HEK293T (cell line): Measurements from ENCODE around the gene ITPK1.

Experiments used
- CTCF ChIA-PET: fragments of 350-600 bp; formaldehyde crosslinking; extraction: SDS; loops from one replicate; lab custom pipeline; 2021; ENCODE audit warnings: antibody characterized with exemption, inconsistent platforms; lab: Yijun Ruan, JAX
- POLR2A ChIA-PET: fragments of 350-600 bp; formaldehyde crosslinking; extraction: SDS; loops from one replicate; lab custom pipeline; 2020; ENCODE audit warnings: antibody characterized with exemption, inconsistent platforms; lab: Yijun Ruan, JAX
- DNase-seq: peaks from one replicate; pipeline ENCODE4 v3.0.0; 2012; ENCODE audit warnings: mixed read lengths; ENCODE audit errors: extremely low spot score
- ARNT ChIP-seq: fragments of 450-650 bp; IDR thresholded peaks from 2 replicates; pipeline ENCODE4 v1.6.1; 2017; ENCODE audit warnings: mild to moderate bottlenecking
- BHLHE40 ChIP-seq: fragments of 450-650 bp; IDR thresholded peaks from 2 replicates; pipeline ENCODE4 v1.6.1; 2016; ENCODE audit warnings: mild to moderate bottlenecking, moderate library complexity, borderline replicate concordance
- CTBP1 ChIP-seq: fragments of 450-650 bp; IDR thresholded peaks from 2 replicates; pipeline ENCODE4 v1.6.1; 2016; ENCODE audit warnings: borderline replicate concordance
- ELF4 ChIP-seq: fragments of 450-650 bp; IDR thresholded peaks from 2 replicates; pipeline ENCODE4 v1.6.1; 2017; ENCODE audit warnings: antibody characterized with exemption
- FOXA1 ChIP-seq: fragments of 450-650 bp; IDR thresholded peaks from 2 replicates; pipeline ENCODE4 v1.6.1; 2016; ENCODE audit warnings: mild to moderate bottlenecking
- FOXK2 ChIP-seq: fragments of 450-650 bp; IDR thresholded peaks from 2 replicates; pipeline ENCODE4 v1.6.1; 2016; ENCODE audit warnings: mild to moderate bottlenecking
- FOXM1 ChIP-seq: fragments of 450-650 bp; IDR thresholded peaks from 2 replicates; pipeline ENCODE4 v1.6.1; 2017; ENCODE audit warnings: mild to moderate bottlenecking, borderline replicate concordance
- HDGF ChIP-seq: fragments of 450-650 bp; IDR thresholded peaks from 2 replicates; pipeline ENCODE4 v1.6.1; 2017; ENCODE audit warnings: antibody characterized with exemption, borderline replicate concordance
- L3MBTL2 ChIP-seq: fragments of 450-650 bp; conservative IDR thresholded peaks from 2 replicates; pipeline ENCODE4 v1.6.1; 2016; ENCODE audit warnings: mild to moderate bottlenecking
- LEF1 ChIP-seq: fragments of 450-650 bp; IDR thresholded peaks from 2 replicates; pipeline ENCODE4 v1.6.1; 2017; ENCODE audit warnings: mild to moderate bottlenecking, borderline replicate concordance
- NFRKB ChIP-seq: fragments of 450-650 bp; IDR thresholded peaks from 2 replicates; pipeline ENCODE4 v1.6.1; 2016; ENCODE audit warnings: mild to moderate bottlenecking, moderate library complexity
- SP1 ChIP-seq: fragments of 450-650 bp; IDR thresholded peaks from 2 replicates; pipeline ENCODE4 v1.6.1; 2017
- SUZ12 ChIP-seq: fragments of 450-650 bp; IDR thresholded peaks from 2 replicates; pipeline ENCODE4 v1.6.1; 2016; ENCODE audit warnings: mild to moderate bottlenecking
- TARDBP ChIP-seq: fragments of 450-650 bp; IDR thresholded peaks from 2 replicates; pipeline ENCODE4 v1.6.1; 2016
- ZNF384 ChIP-seq: fragments of 450-650 bp; IDR thresholded peaks from 2 replicates; pipeline ENCODE4 v1.6.1; 2016
- TF ChIP-seq, protein P1 (sequence below): fragments of 450-650 bp; IDR thresholded peaks from 2 replicates; pipeline ENCODE4 v1.6.1; 2016

Gene ITPK1

DNA sequence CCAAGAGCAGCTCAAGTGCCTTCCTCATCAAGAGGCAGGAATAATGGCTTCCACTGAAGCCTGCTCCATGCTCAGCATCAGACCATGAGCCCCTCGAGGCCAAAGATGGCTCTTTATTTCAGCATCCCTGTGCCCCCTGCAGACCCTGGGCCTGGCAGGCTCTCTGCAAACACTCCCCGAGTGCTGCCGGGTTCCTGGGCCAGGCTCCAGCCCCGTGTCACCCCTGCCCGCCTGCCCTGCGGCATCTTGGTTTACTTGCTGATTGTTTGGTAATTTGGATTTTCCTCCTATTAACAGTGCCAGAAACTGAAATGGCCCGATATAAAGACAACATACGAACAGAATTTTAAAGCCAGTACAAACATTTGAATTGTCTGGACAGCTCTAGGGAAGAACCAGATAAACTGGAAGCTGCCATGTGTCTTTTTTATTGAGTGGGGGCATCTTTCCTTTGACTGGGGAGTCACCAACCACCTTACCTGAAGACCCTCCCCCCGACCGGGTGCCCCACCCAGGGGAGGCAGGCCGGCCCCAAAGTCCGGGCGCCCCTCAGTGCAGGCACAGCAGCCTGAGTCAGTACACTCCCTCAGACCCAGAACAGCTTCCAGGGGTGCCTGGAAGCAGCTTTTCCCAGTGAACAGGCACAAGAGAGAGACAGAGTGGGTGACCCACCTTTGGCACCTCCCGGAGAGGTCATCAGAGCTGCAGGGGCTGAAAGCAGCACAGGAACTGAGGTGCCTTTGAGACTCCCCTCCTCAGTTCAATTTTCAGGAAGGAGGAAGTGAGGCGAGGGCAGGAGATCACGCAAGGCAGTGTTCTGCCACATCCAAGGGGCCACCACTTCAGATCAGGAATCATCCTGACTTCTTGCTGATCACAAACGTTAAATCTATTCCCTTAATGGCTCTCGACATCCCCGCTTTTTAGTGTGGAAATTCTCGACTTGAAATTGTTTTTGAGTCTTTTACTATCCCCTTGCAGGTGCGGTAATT is 30.6 kb downstream of the ITPK1 start:
- POLR2A ChIA-PET, result no interaction called here
- no peak for DNase-seq
- TF ChIP-seq FOXK2 (no peak), NFRKB (no peak), ELF4 (no peak), LEF1 (no peak), CTBP1 (no peak), SP1 (no peak), L3MBTL2 (no peak), TARDBP (no peak), BHLHE40 (no peak), HDGF (no peak), FOXM1 (no peak), ZNF384 (no peak), FOXA1 (no peak), SUZ12 (no peak)
- TF ChIP-seq, protein P1, sequence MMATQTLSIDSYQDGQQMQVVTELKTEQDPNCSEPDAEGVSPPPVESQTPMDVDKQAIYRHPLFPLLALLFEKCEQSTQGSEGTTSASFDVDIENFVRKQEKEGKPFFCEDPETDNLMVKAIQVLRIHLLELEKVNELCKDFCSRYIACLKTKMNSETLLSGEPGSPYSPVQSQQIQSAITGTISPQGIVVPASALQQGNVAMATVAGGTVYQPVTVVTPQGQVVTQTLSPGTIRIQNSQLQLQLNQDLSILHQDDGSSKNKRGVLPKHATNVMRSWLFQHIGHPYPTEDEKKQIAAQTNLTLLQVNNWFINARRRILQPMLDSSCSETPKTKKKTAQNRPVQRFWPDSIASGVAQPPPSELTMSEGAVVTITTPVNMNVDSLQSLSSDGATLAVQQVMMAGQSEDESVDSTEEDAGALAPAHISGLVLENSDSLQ, result no peak
- CTCF ChIA-PET, result no interaction called here

DNA sequence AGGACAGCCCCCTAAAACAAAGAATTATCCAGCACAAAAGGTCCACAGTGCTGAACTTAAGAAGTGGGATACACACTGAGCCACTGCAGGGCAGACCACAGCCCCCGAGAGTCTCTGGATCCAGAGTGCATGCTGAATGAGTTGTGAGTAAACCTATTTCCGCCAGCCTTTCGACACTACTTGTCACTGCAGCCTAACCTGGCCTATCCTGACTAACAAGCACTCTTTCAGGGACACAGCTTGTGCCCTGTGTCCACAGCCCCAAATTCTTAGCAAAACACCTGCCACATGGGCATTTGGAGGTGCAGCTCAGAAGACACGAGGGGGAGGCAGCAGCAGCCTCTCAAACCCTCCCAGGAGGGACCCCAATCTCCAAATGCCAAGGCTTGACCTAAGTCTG is 31.3 kb downstream of the ITPK1 start:
- CTCF ChIA-PET, result no interaction called here
- DNase-seq, result no peak
- TF ChIP-seq FOXA1, result no peak
- no peak for TF ChIP-seq ARNT
- no peak for TF ChIP-seq SUZ12
- no peak for TF ChIP-seq ELF4
- TF ChIP-seq LEF1, result no peak
- TF ChIP-seq L3MBTL2, result no peak
- POLR2A ChIA-PET, result no interaction called here

DNA sequence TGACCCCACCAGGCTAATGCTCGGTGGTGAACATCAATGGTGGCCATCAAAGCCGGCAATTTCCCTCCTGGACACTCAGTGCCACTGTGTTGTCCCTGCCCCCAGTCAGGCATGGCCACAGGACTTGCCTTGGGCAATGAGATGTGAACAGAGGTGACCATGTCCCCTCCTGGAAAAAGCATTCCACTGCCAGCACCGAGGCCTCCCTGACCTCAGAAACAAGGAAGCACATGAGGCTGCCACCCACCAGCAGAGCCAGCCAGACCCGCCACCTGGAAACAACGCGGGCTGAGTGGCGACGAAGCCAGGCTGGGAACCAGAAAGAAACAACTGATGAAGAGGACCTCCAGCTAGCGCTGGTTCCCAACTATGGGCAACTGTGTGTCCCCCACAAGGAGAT is 31.8 kb downstream of the ITPK1 start:
- no peak for DNase-seq
- ChIA-PET POLR2A (no interaction called here), CTCF (no interaction called here)
- TF ChIP-seq FOXK2 (no peak), FOXA1 (no peak), LEF1 (no peak), NFRKB (no peak)

DNA sequence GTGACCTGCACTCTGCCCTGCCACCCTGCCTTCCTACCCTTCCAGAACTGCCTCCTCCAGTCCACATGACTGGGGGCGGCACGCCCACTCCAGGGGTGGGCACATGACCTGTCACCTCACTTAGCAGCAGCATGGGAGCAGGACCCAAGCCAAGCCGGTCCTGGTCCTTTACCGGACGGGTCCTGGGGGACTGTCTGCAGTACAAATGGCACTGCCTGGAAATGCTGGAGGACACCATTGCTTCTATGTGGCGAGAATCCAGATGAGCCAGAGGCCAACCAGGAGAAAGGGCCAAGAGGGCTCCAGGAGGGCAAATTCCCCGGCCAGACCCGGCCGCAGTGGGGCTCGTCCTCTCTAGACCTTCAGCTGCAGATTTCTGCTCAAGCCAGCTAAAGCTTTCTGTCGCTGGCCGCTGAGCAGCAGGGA is 33.1 kb downstream of the ITPK1 start:
- ChIA-PET CTCF (no interaction called here), POLR2A (no interaction called here)
- TF ChIP-seq ELF4 (no peak), FOXK2 (no peak), HDGF (no peak), SP1 (no peak), LEF1 (no peak), SUZ12 (no peak)
- no peak for DNase-seq

DNA sequence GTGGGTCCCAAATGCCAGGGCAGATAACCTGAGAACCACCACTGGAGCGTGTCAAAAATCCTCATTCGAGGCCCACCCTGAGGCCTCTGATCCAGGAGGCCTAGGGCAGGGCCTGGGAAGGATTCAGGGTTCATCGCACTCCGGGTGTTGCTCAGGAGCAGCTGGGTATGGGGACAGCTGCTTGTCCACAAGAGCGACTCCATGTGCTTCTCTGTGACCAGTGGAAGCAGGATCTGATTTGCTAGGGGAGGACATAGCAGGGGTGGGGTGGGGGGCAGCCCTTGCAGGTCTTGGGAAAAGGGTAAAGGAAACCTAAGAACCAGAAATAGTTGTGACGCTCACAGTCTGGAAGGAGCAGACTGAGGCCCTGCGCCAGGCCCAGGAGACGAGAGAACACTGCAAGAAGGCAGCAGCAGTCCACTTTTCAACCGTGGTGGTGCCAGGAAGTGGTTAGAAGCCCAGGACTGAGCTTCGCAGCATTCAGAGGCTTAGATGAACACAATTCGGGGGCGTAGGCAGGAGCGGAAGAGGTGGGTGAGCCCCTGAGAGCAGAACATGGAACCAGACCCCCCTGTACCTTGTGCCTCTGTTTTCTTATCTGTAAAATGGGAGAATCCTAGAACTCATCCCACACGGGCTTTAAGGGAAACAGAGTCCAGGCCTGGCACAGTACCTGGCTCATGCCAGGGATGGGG is 33.7 kb downstream of the ITPK1 start:
- DNase-seq, result no peak
- ChIA-PET CTCF (no interaction called here), POLR2A (no interaction called here)
- TF ChIP-seq ZNF384, result no peak
- no peak for TF ChIP-seq FOXA1
- TF ChIP-seq TARDBP, result no peak
- TF ChIP-seq, protein P1, result no peak
- TF ChIP-seq L3MBTL2, result no peak
- no peak for TF ChIP-seq NFRKB
- TF ChIP-seq LEF1, result no peak
- TF ChIP-seq SP1, result no peak
- no peak for TF ChIP-seq ARNT
- TF ChIP-seq HDGF, result no peak
- TF ChIP-seq SUZ12, result no peak
- no peak for TF ChIP-seq FOXK2
- no peak for TF ChIP-seq CTBP1

DNA sequence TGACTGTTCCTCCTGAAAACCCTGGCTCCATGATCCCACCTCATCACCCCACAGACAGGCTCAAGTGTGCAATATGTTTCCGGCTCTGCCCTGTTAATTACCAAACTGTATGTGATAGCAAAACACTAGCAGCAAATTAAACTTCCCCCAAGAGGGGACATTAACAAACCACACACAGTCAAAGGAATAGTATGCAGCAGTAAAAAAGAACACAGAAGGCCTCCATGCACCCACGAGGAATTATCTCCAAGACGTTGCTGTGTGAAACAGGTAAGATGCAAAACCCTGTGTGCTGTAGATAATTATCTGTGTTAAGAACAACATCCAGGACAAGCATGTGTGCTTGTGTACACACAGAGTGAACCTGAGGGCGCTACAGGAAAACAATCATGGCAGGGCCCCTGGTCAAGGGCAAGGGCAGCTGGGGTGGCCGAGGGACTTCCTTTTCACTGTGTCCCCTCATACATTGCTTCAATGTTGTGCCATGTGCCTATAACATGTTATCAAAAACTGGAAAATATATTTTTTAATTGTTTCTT is 35.8 kb downstream of the ITPK1 start:
- DNase-seq, result no peak
- ChIA-PET CTCF (no interaction called here), POLR2A (no interaction called here)
- TF ChIP-seq, protein P1, result no peak
- TF ChIP-seq ARNT (no peak), NFRKB (no peak), ZNF384 (no peak), FOXM1 (no peak), FOXK2 (no peak), CTBP1 (no peak), FOXA1 (no peak), TARDBP (no peak), HDGF (no peak), ELF4 (no peak), SP1 (no peak), LEF1 (no peak)
